H9 (cell line): ENCODE data around the gene KCNK1. TPM values are rescaled to one million over a fixed set of nuclear protein-coding genes. Genes with fewer than 3 reads are reported as not detected.

Experiments
- DNase-seq: peaks from one replicate; pipeline ENCODE4 v3.0.0-alpha.2; 2017
- H2AFZ ChIP-seq: one replicate; pipeline ENCODE4 v1.6.1; 2013; ENCODE audit warnings: mild to moderate bottlenecking, low read length, control low read depth, moderate library complexity
- H2AK5ac ChIP-seq: 2 replicates; pipeline ENCODE4 v1.6.1; 2013; ENCODE audit warnings: low read length, control low read depth, mixed read lengths; ENCODE audit not compliant: insufficient read length
- H2BK120ac ChIP-seq: one replicate; pipeline ENCODE4 v1.6.1; 2013; ENCODE audit warnings: low read depth, mild to moderate bottlenecking, low read length, control low read depth, inconsistent platforms; ENCODE audit not compliant: poor library complexity, severe bottlenecking
- H2BK12ac ChIP-seq: 2 replicates; pipeline ENCODE4 v1.6.1; 2013; ENCODE audit warnings: low read length, control low read depth, mixed read lengths, low read depth; ENCODE audit not compliant: insufficient read length
- H2BK15ac ChIP-seq: 2 replicates; pipeline ENCODE4 v1.6.1; 2013; ENCODE audit warnings: low read depth, low read length, control low read depth
- H2BK20ac ChIP-seq: one replicate; pipeline ENCODE4 v1.6.1; 2013; ENCODE audit warnings: low read depth, mild to moderate bottlenecking, low read length, control low read depth, inconsistent platforms; ENCODE audit not compliant: poor library complexity, severe bottlenecking
- H2BK5ac ChIP-seq: 2 replicates; pipeline ENCODE4 v1.6.1; 2013; ENCODE audit warnings: low read length, control low read depth, mixed read lengths; ENCODE audit not compliant: insufficient read length
- H3K14ac ChIP-seq: 2 replicates; pipeline ENCODE4 v1.6.1; 2013; ENCODE audit warnings: low read length, control low read depth; ENCODE audit not compliant: insufficient read depth
- H3K18ac ChIP-seq: 2 replicates; pipeline ENCODE4 v1.6.1; 2013; ENCODE audit warnings: low read depth, mild to moderate bottlenecking, mixed read lengths, low read length, control low read depth; ENCODE audit not compliant: insufficient read length
- H3K23ac ChIP-seq: 2 replicates; pipeline ENCODE4 v1.6.1; 2013; ENCODE audit warnings: low read length, control low read depth, mixed read lengths, low read depth; ENCODE audit not compliant: insufficient read length
- H3K23me2 ChIP-seq: 2 replicates; pipeline ENCODE4 v1.6.1; 2013; ENCODE audit warnings: low read depth, mild to moderate bottlenecking, mixed read lengths, low read length, control low read depth; ENCODE audit not compliant: insufficient read length, poor library complexity, severe bottlenecking
- H3K27ac ChIP-seq: 2 replicates; pipeline ENCODE4 v1.5.1; 2013; ENCODE audit warnings: low read length, control low read depth, mixed read lengths, low read depth; ENCODE audit not compliant: insufficient read length
- H3K27me3 ChIP-seq: 2 replicates; pipeline ENCODE4 v1.6.1; 2013; ENCODE audit warnings: low read length, control low read depth, inconsistent platforms; ENCODE audit not compliant: insufficient read depth
- H3K4ac ChIP-seq: 2 replicates; pipeline ENCODE4 v1.6.1; 2013; ENCODE audit warnings: low read depth, mild to moderate bottlenecking, control low read depth, inconsistent platforms, low read length, moderate library complexity
- H3K4me1 ChIP-seq: 2 replicates; pipeline ENCODE4 v1.6.1; 2013; ENCODE audit warnings: low read length, control low read depth, inconsistent platforms; ENCODE audit not compliant: insufficient read depth
- H3K4me2 ChIP-seq: 2 replicates; pipeline ENCODE4 v1.6.1; 2013; ENCODE audit warnings: low read length, control low read depth, mixed read lengths; ENCODE audit not compliant: insufficient read length, insufficient read depth
- H3K56ac ChIP-seq: 2 replicates; pipeline ENCODE4 v1.6.1; 2013; ENCODE audit warnings: low read depth, mild to moderate bottlenecking, mixed read lengths, low read length, control low read depth; ENCODE audit not compliant: insufficient read length
- H3K79me1 ChIP-seq: 2 replicates; pipeline ENCODE4 v1.6.1; 2013; ENCODE audit warnings: low read depth, mild to moderate bottlenecking, moderate library complexity, low read length, control low read depth, inconsistent platforms; ENCODE audit not compliant: insufficient read depth, poor library complexity, severe bottlenecking
- H3K79me2 ChIP-seq: 2 replicates; pipeline ENCODE4 v1.6.1; 2013; ENCODE audit warnings: low read length, control low read depth, inconsistent platforms; ENCODE audit not compliant: insufficient read depth
- H3K9ac ChIP-seq: 2 replicates; pipeline ENCODE4 v1.6.1; 2013; ENCODE audit warnings: low read length, control low read depth, mixed read lengths; ENCODE audit not compliant: insufficient read length; ENCODE audit errors: extremely low read depth
- H3K9me3 ChIP-seq: one replicate; pipeline ENCODE4 v1.6.1; 2013; ENCODE audit warnings: low read depth, low read length, inconsistent platforms; ENCODE audit not compliant: control insufficient read depth
- H3T11ph ChIP-seq: one replicate; pipeline ENCODE4 v1.6.1; 2013; ENCODE audit warnings: mild to moderate bottlenecking, low read length, control low read depth, inconsistent platforms
- H4K20me1 ChIP-seq: one replicate; pipeline ENCODE4 v1.6.1; 2013; ENCODE audit not compliant: control insufficient read depth, insufficient read length, insufficient read depth
- H4K5ac ChIP-seq: 2 replicates; pipeline ENCODE4 v1.6.1; 2013; ENCODE audit warnings: low read depth, mild to moderate bottlenecking, mixed read lengths, low read length, control low read depth; ENCODE audit not compliant: insufficient read length
- H4K8ac ChIP-seq: replicated peaks from 2 replicates; pipeline ENCODE4 v1.6.1; 2013; ENCODE audit warnings: low read length, control low read depth, mixed read lengths, low read depth; ENCODE audit not compliant: insufficient read length
- H4K91ac ChIP-seq: 2 replicates; pipeline ENCODE4 v1.6.1; 2013; ENCODE audit warnings: low read depth, mild to moderate bottlenecking, moderate library complexity, mixed read lengths, low read length, control low read depth; ENCODE audit not compliant: insufficient read length
- H3K27ac Mint-ChIP-seq, 3 experiments: 2 replicates in 2 of 3; 3 replicates in 1 of 3; pipeline ENCODE4 v1.8.0; 2020 to 2021; ENCODE audit warnings: mixed read lengths in 3 of 3, mild to moderate bottlenecking in 1 of 3, moderate library complexity in 1 of 3
- H3K27me3 Mint-ChIP-seq: 2 replicates; pipeline ENCODE4 v1.8.0; 2021; ENCODE audit warnings: low read depth, mild to moderate bottlenecking, moderate library complexity, mixed read lengths
- H3K36me3 Mint-ChIP-seq, 3 experiments: 2 replicates in 2 of 3; 3 replicates in 1 of 3; pipeline ENCODE4 v1.8.0; 2020 to 2021; ENCODE audit warnings: low read depth in 3 of 3, mixed read lengths in 3 of 3; ENCODE audit not compliant: insufficient read depth in 1 of 3
- H3K4me1 Mint-ChIP-seq, 2 experiments: 2 replicates each; pipeline ENCODE4 v1.8.0; 2020; ENCODE audit warnings: mixed read lengths in 2 of 2
- H3K4me3 Mint-ChIP-seq, 2 experiments: 2 replicates in 1 of 2; 3 replicates in 1 of 2; pipeline ENCODE4 v1.8.0; 2020 to 2021; ENCODE audit warnings: mild to moderate bottlenecking in 2 of 2, mixed read lengths in 2 of 2, moderate library complexity in 1 of 2
- H3K9me3 Mint-ChIP-seq, 2 experiments: 2 replicates in 1 of 2; 3 replicates in 1 of 2; pipeline ENCODE4 v1.8.0; 2020; ENCODE audit warnings: mild to moderate bottlenecking in 2 of 2, mixed read lengths in 2 of 2, moderate library complexity in 1 of 2
- WGBS: extraction: QIAGEN DNeasy Blood & Tissue Kit; methylation state at CpG from one replicate; pipeline ENCODE4 v1.1.7; 2013; ENCODE audit warnings: missing lambda C conversion rate, low lambda C conversion rate, mixed read lengths; ENCODE audit not compliant: insufficient read length; ENCODE audit errors: extremely low coverage; 5-methylcytosine and 5-hydroxymethylcytosine counted together
- total RNA-seq: library from RNA; stranded (reverse); gene quantifications from 2 replicates; pipeline ENCODE4 v1.2.1, GENCODE V29; 2021
- TF ChIP-seq, protein P1 (sequence below): fragments of 200-600 bp; sonication (generic); conservative IDR thresholded peaks from 3 replicates; pipeline ENCODE4 v1.8.0; 2021; ENCODE audit warnings: antibody characterized with exemption, mild to moderate bottlenecking

KCNK1 gene
- total RNA-seq, 1 experiment from 2014 or later, result 9.9 TPM

DNA sequence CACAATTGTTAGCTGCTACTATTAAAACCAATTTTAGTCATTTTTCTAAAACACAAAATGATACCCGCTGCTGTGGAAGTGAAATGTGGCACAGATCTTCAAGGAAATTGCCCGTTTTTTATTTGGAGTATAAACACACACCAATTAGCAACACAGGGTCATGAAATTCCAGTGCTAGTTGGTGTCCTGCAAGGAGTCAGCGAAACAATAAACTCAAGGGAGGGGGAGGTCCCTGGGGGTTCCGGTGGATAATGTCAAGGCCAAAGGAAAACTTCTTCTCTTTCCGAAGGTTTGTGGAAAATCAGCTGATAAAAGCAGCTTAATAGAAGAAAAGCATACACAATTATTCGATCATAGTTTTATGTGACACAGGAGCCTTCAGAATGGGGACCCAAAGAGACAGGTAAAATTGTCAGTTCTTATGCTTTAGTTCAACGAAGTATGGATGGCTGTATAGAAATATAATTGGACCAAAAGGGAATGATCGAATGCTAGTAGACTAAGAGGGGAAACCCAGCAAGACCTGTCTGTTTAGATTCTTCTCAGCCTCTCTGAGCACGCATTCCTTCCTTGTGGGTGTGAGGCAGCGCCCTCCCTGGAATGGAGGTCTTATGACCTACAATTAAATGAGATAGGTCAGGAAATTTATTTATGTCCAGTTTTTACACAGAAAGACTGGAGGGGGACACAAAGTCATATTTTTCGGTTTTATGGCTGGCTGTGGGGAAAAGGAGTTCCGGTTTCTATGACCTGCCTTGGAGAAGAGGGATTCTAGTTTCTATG lies 65.9 kb downstream of the KCNK1 start:
- H3K14ac ChIP-seq, result no peak overlapping the region
- no peak overlapping the region for H3K23ac ChIP-seq
- no peaks in the 10 kb centered on the region for H3K9me3 ChIP-seq
- no peaks in the 10 kb centered on the region for H3K79me2 ChIP-seq
- H3K27ac ChIP-seq, result no peak overlapping the region
- no peaks in the 10 kb centered on the region for H4K20me1 ChIP-seq
- no peak overlapping the region for H4K5ac ChIP-seq
- Mint-ChIP-seq H3K27me3 (no peaks in the 10 kb centered on the region; the same call in 1 of the 2 replicates), H3K36me3 (peaks cover 13 to 18% (median 14%) of the 10 kb centered on the region in 3 experiments), H3K9me3 (peaks cover 0 to 11% of the 10 kb centered on the region in 2 experiments; a peak in 3 of 5 replicates), H3K4me3 (no peak overlapping the region), H3K4me1 (peaks cover 34 to 44% of the 10 kb centered on the region in 2 experiments), H3K27ac (peak overlapping the region in 2 of 3 experiments; percentile 7 to 59; a peak in 3 of 7 replicates)
- no peak overlapping the region for H2AK5ac ChIP-seq
- no peak overlapping the region for H2BK120ac ChIP-seq
- TF ChIP-seq, protein P1, sequence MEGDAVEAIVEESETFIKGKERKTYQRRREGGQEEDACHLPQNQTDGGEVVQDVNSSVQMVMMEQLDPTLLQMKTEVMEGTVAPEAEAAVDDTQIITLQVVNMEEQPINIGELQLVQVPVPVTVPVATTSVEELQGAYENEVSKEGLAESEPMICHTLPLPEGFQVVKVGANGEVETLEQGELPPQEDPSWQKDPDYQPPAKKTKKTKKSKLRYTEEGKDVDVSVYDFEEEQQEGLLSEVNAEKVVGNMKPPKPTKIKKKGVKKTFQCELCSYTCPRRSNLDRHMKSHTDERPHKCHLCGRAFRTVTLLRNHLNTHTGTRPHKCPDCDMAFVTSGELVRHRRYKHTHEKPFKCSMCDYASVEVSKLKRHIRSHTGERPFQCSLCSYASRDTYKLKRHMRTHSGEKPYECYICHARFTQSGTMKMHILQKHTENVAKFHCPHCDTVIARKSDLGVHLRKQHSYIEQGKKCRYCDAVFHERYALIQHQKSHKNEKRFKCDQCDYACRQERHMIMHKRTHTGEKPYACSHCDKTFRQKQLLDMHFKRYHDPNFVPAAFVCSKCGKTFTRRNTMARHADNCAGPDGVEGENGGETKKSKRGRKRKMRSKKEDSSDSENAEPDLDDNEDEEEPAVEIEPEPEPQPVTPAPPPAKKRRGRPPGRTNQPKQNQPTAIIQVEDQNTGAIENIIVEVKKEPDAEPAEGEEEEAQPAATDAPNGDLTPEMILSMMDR, result peak; percentile 38; the same call in 2 of the 3 replicates
- no peak overlapping the region for H3K4me2 ChIP-seq
- H4K8ac ChIP-seq, result no peak overlapping the region
- H3K4ac ChIP-seq, result no peak overlapping the region
- H4K91ac ChIP-seq, result no peak overlapping the region
- no peak overlapping the region for H2AFZ ChIP-seq
- WGBS, result no CpG with 5 or more reads among the region's 12 CpGs
- no peaks in the 10 kb centered on the region for H3K79me1 ChIP-seq
- no peak overlapping the region for H2BK12ac ChIP-seq
- H3K56ac ChIP-seq, result no peak overlapping the region
- no peak overlapping the region for H2BK15ac ChIP-seq
- no peak overlapping the region for H2BK5ac ChIP-seq
- no peak for DNase-seq
- H3K18ac ChIP-seq, result no peak overlapping the region
- H3K9ac ChIP-seq, result no peak overlapping the region
- no peaks in the 10 kb centered on the region; the same call in 1 of the 2 replicates for H3K4me1 ChIP-seq
- no peak overlapping the region for H2BK20ac ChIP-seq
- H3T11ph ChIP-seq, result no peak overlapping the region
- H3K27me3 ChIP-seq, result no peaks in the 10 kb centered on the region
- H3K23me2 ChIP-seq, result no peaks in the 10 kb centered on the region
